Body of pancreas (tissue), 4 donors: ENCODE results near the gene RPP14. TPM values are rescaled to one million over a fixed set of nuclear protein-coding genes. Genes with fewer than 3 reads are reported as not detected.

Experiments
- ATAC-seq: fragments of 150-250 bp; one replicate; pipeline ENCODE4 v1.9.1; 2016
- DNase-seq, 4 donors: peaks; one replicate each; pipeline ENCODE4 v3.0.0-alpha.2; 2019
- H3K27ac ChIP-seq, 4 donors: fragments of 200-600 bp; sonication (generic); 1 replicate in 3 of 4; 2 replicates in 1 of 4; pipeline versions ENCODE4 v1.5.1 to v1.6.1; 2016 to 2019; ENCODE audit warnings: mild to moderate bottlenecking in 1 of 4, mixed read lengths in 1 of 4, moderate library complexity in 1 of 4
- H3K27me3 ChIP-seq, 2 donors: fragments of 200-600 bp; sonication (generic); one replicate each; pipeline ENCODE4 v1.6.0; 2016; ENCODE audit warnings: mild to moderate bottlenecking in 1 of 2
- H3K36me3 ChIP-seq, 2 donors: fragments of 200-600 bp; sonication (generic); replicated peaks in 1 of 2; 2 replicates each; pipeline ENCODE4 v1.5.1; 2016; ENCODE audit warnings: low read depth in 2 of 2; ENCODE audit not compliant: insufficient read depth in 1 of 2
- H3K4me1 ChIP-seq: fragments of 200-600 bp; sonication (generic); one replicate; pipeline ENCODE4 v1.6.0; 2016
- H3K4me3 ChIP-seq, 2 donors: fragments of 200-600 bp; sonication (generic); 1 replicate in 1 of 2; 2 replicates in 1 of 2; pipeline ENCODE4 v1.5.1; 2016 to 2019
- H3K9me3 ChIP-seq, 3 donors: fragments of 200-600 bp; sonication (generic); 1 replicate in 2 of 3; 2 replicates in 1 of 3; pipeline ENCODE4 v1.5.1; 2016
- CTCF ChIP-seq, 7 experiments: fragments of 450-650 bp in 4 of 7; fragments of 200-600 bp in 3 of 7; sonication (generic) in 3 of 7; IDR thresholded peaks; one replicate each; pipeline ENCODE4 v1.5.1; 2016 to 2019; ENCODE audit warnings: antibody characterized with exemption in 7 of 7
- POLR2A ChIP-seq, 3 donors: fragments of 450-650 bp; IDR thresholded peaks; one replicate each; pipeline ENCODE4 v1.6.1; 2016; ENCODE audit warnings: antibody characterized with exemption in 3 of 3, mild to moderate bottlenecking in 2 of 3
- WGBS, 2 donors: methylation state at CpG; one replicate each; pipeline ENCODE4 v1.1.5; 2017; 5-methylcytosine and 5-hydroxymethylcytosine counted together
- intact Hi-C: fragments of 100-400 bp; cut with DNase I; formaldehyde crosslinking; loops from one replicate; pipeline ENCODE4 v1.15.1; 2023
- total RNA-seq, 2 donors: library from RNA; depleted of rRNA; stranded (reverse); fragments of >200 nt; gene quantifications; one replicate each; pipeline ENCODE4 v1.1.0, GENCODE V29; 2016

RPP14 gene
- total RNA-seq, 2 donors from 2014 or later = 3.6 to 4.3 TPM

DNA sequence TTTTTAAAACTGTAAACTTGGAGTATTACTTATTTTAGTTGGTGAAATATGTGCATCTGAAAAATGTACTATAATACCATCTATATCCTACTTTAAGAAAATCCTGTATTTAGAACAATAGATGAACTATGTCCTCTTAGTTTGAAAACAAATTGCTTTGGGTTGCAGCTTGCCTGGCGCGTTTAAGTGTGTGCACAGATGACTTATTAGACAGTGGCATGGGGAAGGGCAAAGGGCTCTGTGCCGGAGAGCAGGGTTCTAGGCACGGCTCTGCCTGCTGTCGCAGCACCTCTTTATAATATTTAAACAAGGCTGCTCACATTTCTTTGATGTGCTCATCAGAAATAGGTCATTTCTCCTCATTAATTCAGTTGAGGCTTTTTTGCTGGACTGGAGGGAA lies 36.6 kb downstream of the RPP14 start:
- no peak overlapping the region for H3K27ac ChIP-seq
- 75 to 76% methylated on average over 5 of the region's 5 CpGs for WGBS, 2 donors
- H3K4me1 ChIP-seq = no peaks in the 10 kb centered on the region
- no peak for TF ChIP-seq POLR2A (IDR thresholded peaks at IDR 0.05)
- intact Hi-C loops = no loop called here
- DNase-seq (no peak), ATAC-seq (no peak)
- no peaks in the 10 kb centered on the region for H3K9me3 ChIP-seq
- H3K36me3 ChIP-seq = no peaks in the 10 kb centered on the region
- H3K4me3 ChIP-seq = no peak overlapping the region
- no peaks in the 10 kb centered on the region for H3K27me3 ChIP-seq

DNA sequence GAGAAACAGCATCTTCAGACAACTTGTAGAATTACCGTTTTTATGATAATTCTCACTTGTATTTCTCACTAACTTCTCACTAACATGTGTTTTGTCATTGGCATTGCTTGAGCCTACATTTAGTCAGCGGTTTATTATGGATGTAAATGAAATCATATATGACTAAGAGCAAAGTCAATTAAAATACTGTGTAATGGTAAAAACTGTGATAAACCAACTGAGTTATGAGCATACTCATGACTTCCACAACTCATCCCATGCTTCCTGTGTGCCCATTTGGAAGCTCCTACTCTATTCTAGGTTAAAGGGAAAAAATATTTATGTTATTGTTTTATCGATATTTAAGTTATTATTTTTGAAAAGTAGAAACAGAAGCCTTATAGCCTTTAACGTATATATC lies 39.4 kb downstream of the RPP14 start:
- Histone ChIP-seq H3K36me3 (no peaks in the 10 kb centered on the region), H3K4me3 (no peak overlapping the region), H3K27ac (no peak overlapping the region), H3K4me1 (peaks cover 8% of the 10 kb centered on the region), H3K27me3 (no peaks in the 10 kb centered on the region), H3K9me3 (no peaks in the 10 kb centered on the region)
- intact Hi-C loops = no loop called here
- DNase-seq (no peak), ATAC-seq (no peak)
- no peak for TF ChIP-seq CTCF (IDR thresholded peaks at IDR 0.05)
- TF ChIP-seq POLR2A (IDR thresholded peaks at IDR 0.05) = no peak
- 87 to 96% methylated on average over 4 of the region's 4 CpGs for WGBS, 2 donors

- Histone ChIP-seq H3K4me3 (no peak overlapping the region), H3K27me3 (no peaks in the 10 kb centered on the region), H3K36me3 (no peaks in the 10 kb centered on the region), H3K27ac (no peak overlapping the region), H3K4me1 (peaks cover 14% of the 10 kb centered on the region), H3K9me3 (no peaks in the 10 kb centered on the region)
- no peak for ATAC-seq
- intact Hi-C loops = no loop called here
- DNase-seq = no peak
- 88 to 100% methylated on average over 2 of the region's 2 CpGs for WGBS, 2 donors
- no peak for TF ChIP-seq CTCF (IDR thresholded peaks at IDR 0.05)
- TF ChIP-seq POLR2A (IDR thresholded peaks at IDR 0.05) = no peak
Measured at GRCh38 chr3:58346368-58346767, 40.3 kb downstream of the RPP14 start.

DNA sequence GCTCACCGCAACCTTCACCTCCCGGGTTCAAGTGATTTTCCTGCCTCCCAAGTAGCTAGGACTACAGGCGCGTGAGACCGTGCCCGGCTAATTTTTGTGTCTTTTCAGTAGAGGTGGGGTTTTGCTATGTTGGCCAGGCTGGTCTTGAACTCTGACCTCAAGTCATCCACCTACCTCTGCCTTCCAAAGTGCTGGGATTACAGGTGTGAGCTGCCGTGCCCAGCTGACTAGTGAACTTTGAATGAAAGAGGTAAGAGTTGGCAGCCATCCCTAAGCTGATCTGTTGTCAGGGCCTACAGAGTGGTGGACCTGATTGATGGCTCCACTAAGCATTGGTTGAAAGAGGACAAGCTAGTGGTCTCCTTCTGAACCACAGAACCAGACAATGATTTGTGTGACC lies 41.9 kb downstream of the RPP14 start:
- TF ChIP-seq CTCF (IDR thresholded peaks at IDR 0.05) (no peak), POLR2A (IDR thresholded peaks at IDR 0.05) (no peak)
- H3K4me3 ChIP-seq = no peak overlapping the region
- no peak overlapping the region for H3K27ac ChIP-seq
- H3K4me1 ChIP-seq = peaks cover 14% of the 10 kb centered on the region
- no peaks in the 10 kb centered on the region for H3K36me3 ChIP-seq
- 80 to 86% methylated on average over 7 of the region's 7 CpGs for WGBS, 2 donors
- ATAC-seq = no peak
- no peaks in the 10 kb centered on the region for H3K9me3 ChIP-seq
- H3K27me3 ChIP-seq = no peaks in the 10 kb centered on the region
- intact Hi-C loops = no loop called here
- DNase-seq = no peak

- WGBS, 2 donors = 66 to 68% methylated on average over 7 of the region's 7 CpGs
- peak; percentile 42 for ATAC-seq
- no peak for TF ChIP-seq CTCF (IDR thresholded peaks at IDR 0.05)
- no peak for TF ChIP-seq POLR2A (IDR thresholded peaks at IDR 0.05)
- H3K4me1 ChIP-seq = peaks cover 14% of the 10 kb centered on the region
- no peaks in the 10 kb centered on the region for H3K36me3 ChIP-seq
- intact Hi-C loops = no loop called here
- H3K9me3 ChIP-seq = no peaks in the 10 kb centered on the region
- DNase-seq = peak in 2 of 4 donors; percentile 35 to 49
- no peaks in the 10 kb centered on the region for H3K27me3 ChIP-seq
- no peak overlapping the region for H3K4me3 ChIP-seq
- no peak overlapping the region for H3K27ac ChIP-seq
Measured at GRCh38 chr3:58349792-58350626, 44.0 kb downstream of the RPP14 start.
